Measurements from ENCODE around the gene FAM53A. TPM values are rescaled to one million over a fixed set of nuclear protein-coding genes. Genes with fewer than 3 reads are reported as not detected.

Gene FAM53A
- polyA plus RNA-seq, 2 of the 4 experiments (the other 2 are of a cell fraction): 0.87 to 1.2 TPM

DNA sequence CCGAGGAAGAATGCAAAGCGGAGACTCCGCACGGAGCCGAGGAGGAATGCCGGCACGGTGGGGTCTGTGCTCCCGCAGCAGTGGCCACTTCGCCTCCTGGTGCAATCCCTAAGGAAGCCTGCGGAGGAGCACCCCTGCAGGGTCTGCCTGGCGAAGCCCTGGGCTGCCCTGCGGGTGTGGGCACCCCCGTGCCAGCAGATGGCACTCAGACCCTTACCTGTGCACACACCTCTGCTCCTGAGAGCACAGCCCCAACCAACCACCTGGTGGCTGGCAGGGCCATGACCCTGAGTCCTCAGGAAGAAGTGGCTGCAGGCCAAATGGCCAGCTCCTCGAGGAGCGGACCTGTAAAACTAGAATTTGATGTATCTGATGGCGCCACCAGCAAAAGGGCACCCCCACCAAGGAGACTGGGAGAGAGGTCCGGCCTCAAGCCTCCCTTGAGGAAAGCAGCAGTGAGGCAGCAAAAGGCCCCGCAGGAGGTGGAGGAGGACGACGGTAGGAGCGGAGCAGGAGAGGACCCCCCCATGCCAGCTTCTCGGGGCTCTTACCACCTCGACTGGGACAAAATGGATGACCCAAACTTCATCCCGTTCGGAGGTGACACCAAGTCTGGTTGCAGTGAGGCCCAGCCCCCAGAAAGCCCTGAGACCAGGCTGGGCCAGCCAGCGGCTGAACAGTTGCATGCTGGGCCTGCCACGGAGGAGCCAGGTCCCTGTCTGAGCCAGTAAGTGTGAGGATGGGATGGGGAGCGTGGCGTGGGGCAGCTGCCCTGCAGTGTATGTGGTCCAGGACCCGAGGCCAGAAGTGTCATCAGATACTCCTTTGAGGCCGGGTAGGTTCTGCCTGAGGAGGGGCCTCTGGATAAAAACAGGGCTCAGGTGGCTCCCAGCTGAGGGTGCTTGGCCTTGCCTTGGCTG lies 44.2 kb upstream of the FAM53A start:
- FAIRE-seq (no peak), ATAC-seq (peak; percentile 40 to 60), DNase-seq (ENCODE audit: low read depth in 1 of 2, low spot score in 1 of 2) (no peak)
- Histone ChIP-seq H3K27ac (peak overlapping the region; percentile 84 to 92), H3K4me1 (peaks cover 41% of the 10 kb centered on the region), H3K4me2 (peak overlapping the region; percentile 71), H3K9me3 (no peaks in the 10 kb centered on the region), H3K4me3 (peak overlapping the region; percentile 9; the same call in 1 of the 3 replicates)
- POLR2A ChIA-PET: interaction anchor here (0.8 kb wide), 1 partner anchor 16 kb away, joined by 4 read pairs; the partner anchor contains the start of gene SLBP
- no peak for TF ChIP-seq KDM5A (IDR thresholded peaks at IDR 0.05)
- no peak for TF ChIP-seq CBX2 (IDR thresholded peaks at IDR 0.05; ENCODE audit: borderline replicate concordance, low read depth)
- WGBS (ENCODE audit: missing lambda C conversion rate): 90% methylated on average over 10 of the region's 31 CpGs
- CTCF ChIA-PET: interaction anchor here (0.6 to 7.4 kb wide), 13 partner anchors 10 to 372 kb away, joined by 3 to 108 read pairs (median 3); partner anchors contain the start of gene SLBP

DNA sequence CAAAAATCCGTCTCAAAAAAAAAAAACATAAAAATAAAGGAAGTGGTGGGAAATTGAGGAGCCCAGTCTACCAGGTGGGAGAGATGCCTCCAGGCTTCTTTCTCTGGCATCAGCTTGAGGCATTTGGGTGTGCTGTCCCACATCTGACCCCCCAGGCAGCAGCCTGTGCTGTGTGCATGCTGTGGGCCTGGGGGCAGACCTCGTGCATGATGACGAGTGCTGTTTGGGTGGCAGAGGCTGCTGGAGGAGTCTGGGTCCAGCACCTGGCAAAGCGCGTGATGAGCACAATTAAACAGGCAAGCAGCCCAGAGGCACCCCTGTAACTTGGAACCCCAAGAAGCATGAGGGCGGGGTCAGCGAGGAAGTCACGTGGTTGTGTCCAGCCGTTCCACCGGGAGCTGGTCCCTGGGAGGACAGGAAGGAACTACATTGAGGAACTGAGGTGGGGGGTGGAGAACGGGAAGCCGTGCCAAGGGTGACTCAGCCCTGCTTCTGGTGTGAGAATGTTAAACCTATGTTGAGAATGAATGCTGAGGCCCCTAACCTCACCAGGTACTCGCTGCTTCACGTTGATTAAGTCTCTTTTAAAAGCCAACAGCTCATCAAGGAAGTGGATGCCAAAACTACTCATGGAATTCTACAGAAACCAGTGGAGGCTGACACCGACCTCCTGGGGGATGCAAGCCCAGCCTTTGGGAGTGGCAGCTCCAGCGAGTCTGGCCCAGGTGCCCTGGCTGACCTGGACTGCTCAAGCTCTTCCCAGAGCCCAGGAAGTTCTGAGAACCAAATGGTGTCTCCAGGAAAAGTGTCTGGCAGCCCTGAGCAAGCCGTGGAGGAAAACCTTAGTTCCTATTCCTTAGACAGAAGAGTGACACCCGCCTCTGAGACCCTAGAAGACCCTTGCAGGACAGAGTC lies 43.3 kb upstream of the FAM53A start:
- DNase-seq (ENCODE audit: low read depth in 1 of 2, low spot score in 1 of 2): peak; percentile 56 to 75
- ChIA-PET POLR2A (interaction anchor here (0.8 to 2.0 kb wide), 2 partner anchors 15 to 34 kb away, joined by 4 to 5 read pairs; partner anchors contain the start of gene SLBP), CTCF (interaction anchor here (0.9 to 7.4 kb wide), 13 partner anchors 9 to 371 kb away, joined by 3 to 108 read pairs (median 5); partner anchors contain the start of gene SLBP)
- peak overlapping the region; percentile 84 to 92 for H3K27ac ChIP-seq
- H3K4me1 ChIP-seq: peaks cover 51% of the 10 kb centered on the region
- H3K4me2 ChIP-seq: peak overlapping the region; percentile 71
- peak overlapping the region; percentile 9; the same call in 1 of the 3 replicates for H3K4me3 ChIP-seq
- peak; percentile 75 to 79 for ATAC-seq
- no peak for FAIRE-seq
- 19% methylated on average over 17 of the region's 18 CpGs for WGBS (ENCODE audit: missing lambda C conversion rate)
- H3K9me3 ChIP-seq: no peaks in the 10 kb centered on the region
- no peak for TF ChIP-seq ZNF302 (CRISPR knock-in tag; IDR thresholded peaks at IDR 0.05)
- TF ChIP-seq CEBPB (IDR thresholded peaks at IDR 0.05): no peak
- TF ChIP-seq, protein P1, sequence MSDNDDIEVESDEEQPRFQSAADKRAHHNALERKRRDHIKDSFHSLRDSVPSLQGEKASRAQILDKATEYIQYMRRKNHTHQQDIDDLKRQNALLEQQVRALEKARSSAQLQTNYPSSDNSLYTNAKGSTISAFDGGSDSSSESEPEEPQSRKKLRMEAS (IDR thresholded peaks at IDR 0.05): peak; percentile 72
- no peak for TF ChIP-seq FOSL2 (IDR thresholded peaks at IDR 0.05)
- TF ChIP-seq FOSL2 (CRISPR knock-in tag; IDR thresholded peaks at IDR 0.05): peak; percentile 62
- TF ChIP-seq, protein P2, sequence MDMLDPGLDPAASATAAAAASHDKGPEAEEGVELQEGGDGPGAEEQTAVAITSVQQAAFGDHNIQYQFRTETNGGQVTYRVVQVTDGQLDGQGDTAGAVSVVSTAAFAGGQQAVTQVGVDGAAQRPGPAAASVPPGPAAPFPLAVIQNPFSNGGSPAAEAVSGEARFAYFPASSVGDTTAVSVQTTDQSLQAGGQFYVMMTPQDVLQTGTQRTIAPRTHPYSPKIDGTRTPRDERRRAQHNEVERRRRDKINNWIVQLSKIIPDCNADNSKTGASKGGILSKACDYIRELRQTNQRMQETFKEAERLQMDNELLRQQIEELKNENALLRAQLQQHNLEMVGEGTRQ (IDR thresholded peaks at IDR 0.05): peak; percentile 81
- TF ChIP-seq EHMT2 (IDR thresholded peaks at IDR 0.05; ENCODE audit: low read depth): no peak
- TF ChIP-seq ESRRA (IDR thresholded peaks at IDR 0.05; ENCODE audit: borderline replicate concordance, low read length): no peak
- no peak for TF ChIP-seq FOSB (CRISPR knock-in tag; IDR thresholded peaks at IDR 0.05)
- no peak for TF ChIP-seq CHD4 (IDR thresholded peaks at IDR 0.05; ENCODE audit: borderline replicate concordance)
- no peak for TF ChIP-seq ZC3H11A (IDR thresholded peaks at IDR 0.05)
- TF ChIP-seq FOXS1 (CRISPR knock-in tag; IDR thresholded peaks at IDR 0.05): no peak
- no peak for TF ChIP-seq CBX8 (IDR thresholded peaks at IDR 0.05)
- TF ChIP-seq MAZ (IDR thresholded peaks at IDR 0.05; ENCODE audit: borderline replicate concordance, low read depth, low read length): no peak
- TF ChIP-seq RNF2 (IDR thresholded peaks at IDR 0.05; ENCODE audit: borderline replicate concordance, low read depth): no peak
- TF ChIP-seq ELK1 (IDR thresholded peaks at IDR 0.05; ENCODE audit: low read depth, low read length): no peak
- TF ChIP-seq JUNB (IDR thresholded peaks at IDR 0.05): no peak
- no peak for TF ChIP-seq CTCF (IDR thresholded peaks at IDR 0.05)
- TF ChIP-seq CHD2 (IDR thresholded peaks at IDR 0.05; ENCODE audit: low read length, partially characterized antibody): no peak
- no peak for TF ChIP-seq NR3C1 (IDR thresholded peaks at IDR 0.05)
- no peak for TF ChIP-seq PHF8 (IDR thresholded peaks at IDR 0.05; ENCODE audit: borderline replicate concordance, low read depth)
- TF ChIP-seq, protein P3, sequence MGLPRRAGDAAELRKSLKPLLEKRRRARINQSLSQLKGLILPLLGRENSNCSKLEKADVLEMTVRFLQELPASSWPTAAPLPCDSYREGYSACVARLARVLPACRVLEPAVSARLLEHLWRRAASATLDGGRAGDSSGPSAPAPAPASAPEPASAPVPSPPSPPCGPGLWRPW (IDR thresholded peaks at IDR 0.05): no peak
- no peak for TF ChIP-seq ZSCAN20 (CRISPR knock-in tag; IDR thresholded peaks at IDR 0.05)
- TF ChIP-seq SREBF2 (IDR thresholded peaks at IDR 0.05): no peak
- TF ChIP-seq, protein P4, sequence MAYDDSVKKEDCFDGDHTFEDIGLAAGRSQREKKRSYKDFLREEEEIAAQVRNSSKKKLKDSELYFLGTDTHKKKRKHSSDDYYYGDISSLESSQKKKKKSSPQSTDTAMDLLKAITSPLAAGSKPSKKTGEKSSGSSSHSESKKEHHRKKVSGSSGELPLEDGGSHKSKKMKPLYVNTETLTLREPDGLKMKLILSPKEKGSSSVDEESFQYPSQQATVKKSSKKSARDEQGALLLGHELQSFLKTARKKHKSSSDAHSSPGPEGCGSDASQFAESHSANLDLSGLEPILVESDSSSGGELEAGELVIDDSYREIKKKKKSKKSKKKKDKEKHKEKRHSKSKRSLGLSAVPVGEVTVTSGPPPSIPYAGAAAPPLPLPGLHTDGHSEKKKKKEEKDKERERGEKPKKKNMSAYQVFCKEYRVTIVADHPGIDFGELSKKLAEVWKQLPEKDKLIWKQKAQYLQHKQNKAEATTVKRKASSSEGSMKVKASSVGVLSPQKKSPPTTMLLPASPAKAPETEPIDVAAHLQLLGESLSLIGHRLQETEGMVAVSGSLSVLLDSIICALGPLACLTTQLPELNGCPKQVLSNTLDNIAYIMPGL (CRISPR knock-in tag; IDR thresholded peaks at IDR 0.05; ENCODE audit: borderline replicate concordance): no peak
- TF ChIP-seq MAFK (IDR thresholded peaks at IDR 0.05; ENCODE audit: partially characterized antibody): no peak

Data from A549 (cell line).